ENCODE data around the gene CIART.
"Not testable (repeated sequence)": the region's sequence is repeated elsewhere in the genome, so short reads cannot be mapped to it uniquely, and the experiment has no call there.

Gene CIART

GRCh38 chr1:150262388-150263320 is 19.7 kb upstream of the CIART start:
- no peak for DNase-seq

DNA sequence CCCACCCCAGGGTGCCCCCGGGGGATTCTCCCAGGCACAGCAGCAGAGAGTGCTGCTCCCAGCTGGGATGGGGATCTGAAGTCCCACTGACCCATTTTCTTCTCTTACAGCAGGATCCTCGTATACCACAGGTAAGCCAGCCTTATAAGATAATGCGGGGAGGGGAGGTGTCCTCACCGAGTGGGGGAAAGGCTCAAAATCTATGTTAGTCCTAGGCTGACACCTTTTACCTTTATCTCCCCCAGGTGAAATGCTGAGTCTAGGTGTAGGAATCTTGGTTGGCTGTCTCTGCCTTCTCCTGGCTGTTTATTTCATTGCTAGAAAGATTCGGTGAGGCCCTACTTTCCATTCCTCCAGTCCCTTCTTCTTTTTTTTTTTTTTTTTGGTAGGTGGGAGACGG is 18.8 kb upstream of the CIART start:
- no peak for DNase-seq

DNA sequence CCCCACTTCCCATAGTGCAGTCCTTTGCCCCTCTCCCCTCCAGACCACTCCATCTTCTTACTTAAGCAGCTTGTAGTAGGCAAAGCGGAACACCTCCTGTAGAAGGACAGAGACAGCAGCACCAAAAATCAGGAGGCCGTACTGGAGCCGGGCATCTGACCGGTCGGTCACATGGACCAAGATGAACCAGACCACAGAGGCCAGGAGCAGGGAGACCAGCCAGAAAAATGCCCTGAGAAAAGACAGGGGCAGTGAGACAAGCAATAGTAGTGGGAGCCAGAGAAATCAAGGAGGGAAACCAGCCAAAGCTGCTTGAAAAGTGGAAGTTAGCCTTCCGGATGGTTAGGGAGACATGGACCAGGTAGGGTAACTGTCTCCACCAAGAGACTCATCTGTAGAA is 14.5 kb upstream of the CIART start:
- DNase-seq = no peak

DNA sequence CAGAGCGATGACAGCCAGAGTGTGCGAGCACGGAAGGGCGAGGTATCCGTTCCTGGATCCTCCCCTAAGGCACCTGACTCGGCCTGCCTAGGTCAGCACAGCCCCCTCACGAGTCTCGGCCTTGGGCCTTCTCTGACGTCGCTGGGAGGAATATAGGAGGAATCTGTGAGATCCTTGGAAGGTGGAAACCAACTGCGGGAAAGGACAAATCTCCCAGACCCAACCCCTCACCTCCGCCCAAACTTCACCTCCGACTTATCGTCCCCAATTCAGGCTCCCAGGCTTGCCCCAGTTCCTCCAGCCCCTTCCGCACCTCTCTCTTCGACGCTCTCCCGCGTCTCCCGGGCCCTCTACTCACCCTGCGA is 14.0 kb upstream of the CIART start:
- DNase-seq = no peak

GRCh38 chr1:150268705-150269403 is 13.5 kb upstream of the CIART start, which contains the start of gene APH1A:
TSS of gene APH1A (minus strand) at chr1:150269016. CDS start at chr1:150268810, 206 bp downstream.
- peak; percentile 99 for DNase-seq

GRCh38 chr1:150269451-150269850 is 12.9 kb upstream of the CIART start:
- DNase-seq = no peak

DNA sequence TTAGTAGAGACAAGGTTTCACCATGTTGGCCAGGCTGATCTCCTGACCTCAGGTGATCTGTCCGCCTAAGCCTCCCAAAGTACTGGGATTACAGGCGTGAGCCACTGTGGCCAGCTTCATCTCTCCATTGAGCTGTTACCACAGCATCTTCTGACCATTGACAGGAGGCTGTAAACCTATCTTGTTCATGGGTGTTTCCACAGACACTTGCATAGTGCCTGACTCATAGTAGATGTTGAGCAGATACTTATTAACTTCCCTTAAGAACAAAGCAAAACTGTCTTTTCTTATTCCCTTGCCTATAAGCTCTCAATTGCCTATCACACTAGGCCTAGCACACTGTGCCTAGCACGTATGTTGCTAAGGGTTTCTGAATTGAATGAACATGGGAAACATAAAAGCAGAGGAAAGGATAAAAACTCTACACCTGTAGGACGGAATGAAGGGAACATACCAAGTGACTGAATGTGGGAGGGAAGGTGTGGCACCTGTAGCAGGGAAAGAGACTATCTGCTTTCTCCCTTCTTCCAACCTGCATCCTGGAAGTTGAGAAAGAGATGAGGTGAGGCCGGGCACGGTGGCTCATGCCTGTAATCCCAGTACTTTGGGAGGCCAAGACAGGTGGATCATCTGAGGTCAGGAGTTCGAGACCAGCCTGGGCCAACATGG is 10.9 kb upstream of the CIART start:
- no peak for DNase-seq

DNA sequence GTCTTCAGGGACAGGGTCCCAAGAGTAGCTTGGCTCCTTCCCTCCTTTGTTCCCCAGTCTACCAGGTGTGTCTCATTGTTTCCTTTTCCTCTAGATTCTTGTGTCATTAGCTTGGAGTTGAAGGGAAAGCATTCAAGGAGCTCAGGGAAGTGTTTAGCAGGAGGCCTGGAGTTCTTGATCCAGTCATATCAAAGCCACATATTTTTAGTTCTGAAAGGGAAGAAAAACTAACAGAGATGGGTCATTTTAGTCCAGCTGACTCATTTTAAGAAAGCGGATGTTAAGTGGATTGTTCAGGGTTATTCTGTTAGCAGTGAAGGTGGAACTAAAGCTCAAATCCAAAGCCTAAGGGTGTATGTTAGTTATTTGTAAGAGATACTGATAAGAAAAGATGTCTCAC is 9.0 kb upstream of the CIART start:
- DNase-seq = no peak

GRCh38 chr1:150280138-150280707 is 2.1 kb upstream of the CIART start:
- no peak for DNase-seq

DNA sequence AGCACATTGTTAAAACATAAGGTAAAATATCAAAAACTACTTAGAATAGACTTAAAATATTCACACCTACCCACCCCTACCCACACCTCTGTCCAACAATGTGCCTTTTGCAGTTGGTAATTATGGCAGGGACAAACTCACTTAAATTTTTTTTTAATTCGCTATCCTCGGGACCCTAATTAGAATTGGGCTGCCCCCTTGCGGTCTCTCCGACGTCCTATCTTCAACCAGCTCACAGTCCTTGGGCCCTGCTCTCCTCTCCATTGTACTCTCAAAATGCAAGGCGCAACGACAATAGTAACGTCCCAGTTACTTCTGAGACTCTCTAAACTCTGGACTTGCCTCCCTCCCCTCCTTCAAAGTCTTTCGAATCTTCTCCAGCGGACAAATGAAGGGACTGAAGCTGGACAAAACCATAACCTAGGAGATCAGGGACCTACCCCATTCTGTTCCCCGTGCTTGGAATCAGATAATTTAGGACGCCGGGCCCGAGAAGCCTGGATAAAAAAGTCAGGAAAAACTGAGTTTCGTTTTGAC is 1.1 kb upstream of the CIART start:
- DNase-seq = peak; percentile 76

GRCh38 chr1:150282558-150282958 is 204 bp downstream of the CIART start:
- no peak for DNase-seq

DNA sequence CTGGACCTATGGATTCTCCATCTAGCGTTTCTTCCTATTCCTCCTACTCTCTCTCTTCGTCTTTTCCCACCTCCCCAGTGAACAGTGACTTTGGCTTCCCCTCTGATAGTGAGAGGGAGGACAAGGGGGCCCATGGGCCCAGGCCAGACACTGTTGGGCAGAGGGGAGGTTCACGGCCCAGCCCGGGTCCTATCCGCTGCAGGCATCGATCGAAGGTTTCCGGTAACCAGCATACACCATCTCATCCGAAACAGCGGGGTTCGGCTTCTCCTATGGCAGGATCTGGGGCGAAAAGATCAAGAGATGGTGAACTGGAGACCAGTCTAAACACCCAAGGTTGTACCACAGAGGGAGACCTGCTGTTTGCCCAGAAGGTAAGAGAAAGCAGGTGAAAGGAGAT is 906 bp downstream of the CIART start:
- no peak for DNase-seq

DNA sequence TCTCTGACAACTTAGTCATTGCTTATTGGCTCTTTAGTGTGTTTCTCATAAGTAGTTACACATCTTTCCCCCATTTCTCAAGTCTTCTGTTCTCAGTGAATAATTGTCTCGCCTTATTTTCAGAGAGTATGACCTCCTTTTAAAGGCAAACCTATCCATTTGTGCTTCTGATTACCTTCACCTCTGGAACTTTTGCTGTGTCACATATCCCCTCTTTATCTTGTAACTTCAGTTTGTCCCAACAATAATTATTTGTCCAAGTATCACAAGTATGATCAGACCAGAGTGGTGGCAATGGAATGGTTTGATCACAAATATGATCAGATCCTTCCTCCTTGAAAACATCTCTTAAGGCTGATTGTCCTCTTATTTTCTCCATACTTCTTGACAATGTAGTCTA is 6.0 kb downstream of the CIART start:
- DNase-seq = no peak

DNA sequence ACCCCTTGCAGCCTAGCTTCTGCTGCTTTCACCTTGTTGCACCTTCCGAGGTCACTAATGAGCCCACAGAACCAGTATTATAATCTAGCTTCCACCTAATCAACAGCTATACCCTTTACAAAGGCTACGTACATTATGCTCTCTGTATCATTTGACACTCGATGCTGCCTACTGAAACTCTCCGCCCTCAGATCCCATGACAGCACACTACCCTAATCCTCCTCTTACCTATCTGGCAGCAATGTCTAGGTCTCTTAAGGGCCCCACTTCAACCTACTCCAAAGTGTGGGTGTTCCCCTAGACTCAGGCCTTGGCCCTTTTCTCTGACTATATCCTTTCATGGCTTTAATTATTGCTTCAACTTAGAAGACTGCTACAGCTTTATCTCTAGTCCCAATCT is 6.5 kb downstream of the CIART start:
- no peak for DNase-seq

DNA sequence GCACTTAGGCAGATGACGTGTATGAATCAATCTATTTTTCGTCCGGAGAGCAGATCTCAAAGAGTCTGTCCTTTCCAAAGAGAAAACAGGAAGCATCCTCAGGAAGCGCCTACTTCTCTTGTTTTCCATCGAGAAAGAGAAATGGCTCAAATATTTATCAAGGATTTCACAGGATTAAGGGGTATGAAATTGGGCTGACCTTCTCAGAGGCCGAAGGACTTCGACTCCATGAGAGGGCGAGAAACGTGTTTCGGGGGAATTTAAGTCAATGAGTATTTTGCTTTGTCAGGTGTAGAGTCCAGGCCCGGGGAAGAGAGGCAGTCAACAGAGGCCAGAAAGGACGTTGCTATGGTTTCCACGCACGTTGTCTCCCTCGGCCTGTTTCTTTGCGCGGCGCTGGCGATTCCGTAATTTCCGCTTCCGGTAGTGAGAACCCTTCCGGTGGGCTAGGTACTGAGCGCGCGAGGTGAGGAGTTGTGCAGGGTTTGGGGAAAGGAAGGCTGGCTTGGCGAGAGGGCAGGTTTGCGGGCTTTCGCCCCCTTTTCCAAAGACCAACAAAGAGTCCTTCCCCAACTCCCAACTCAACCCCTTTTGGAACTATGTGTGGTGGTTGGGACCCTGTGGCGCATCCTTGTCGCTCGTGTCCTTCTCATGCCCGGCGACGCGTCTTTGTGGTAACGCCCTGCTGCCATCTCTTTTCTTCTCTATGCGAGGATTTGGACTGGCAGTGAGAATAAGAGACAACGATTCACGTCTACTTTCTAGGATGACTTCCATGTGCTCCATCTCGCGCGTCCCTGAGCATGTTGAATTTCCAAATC is 11.3 kb downstream of the CIART start, which contains the start of gene MRPS21:
TSS of gene MRPS21 (plus strand) at position 429 of the 821 bp plus-strand sequence. CDS start 506 bp downstream, outside the sequence.
- DNase-seq = peak; percentile 91

DNA sequence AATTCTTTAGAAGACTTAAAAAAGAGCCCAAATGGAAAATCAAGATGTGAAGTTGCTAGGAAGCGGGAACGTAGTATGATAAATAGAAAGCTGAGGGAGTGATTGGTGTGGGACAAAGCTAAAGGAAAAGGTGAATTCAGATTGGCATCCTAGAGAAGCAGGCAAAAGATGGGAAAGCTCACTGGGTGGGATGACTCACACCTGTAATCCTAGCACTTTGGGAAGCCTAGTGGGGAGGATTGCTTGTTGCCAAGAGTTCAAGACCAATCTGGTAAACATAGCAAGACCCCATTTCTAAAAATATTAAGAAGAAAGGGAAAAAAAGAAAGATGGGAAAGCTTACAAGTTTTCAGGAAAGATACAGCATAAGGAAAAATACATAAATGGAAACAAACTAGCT is 13.1 kb downstream of the CIART start:
- DNase-seq = no peak

DNA sequence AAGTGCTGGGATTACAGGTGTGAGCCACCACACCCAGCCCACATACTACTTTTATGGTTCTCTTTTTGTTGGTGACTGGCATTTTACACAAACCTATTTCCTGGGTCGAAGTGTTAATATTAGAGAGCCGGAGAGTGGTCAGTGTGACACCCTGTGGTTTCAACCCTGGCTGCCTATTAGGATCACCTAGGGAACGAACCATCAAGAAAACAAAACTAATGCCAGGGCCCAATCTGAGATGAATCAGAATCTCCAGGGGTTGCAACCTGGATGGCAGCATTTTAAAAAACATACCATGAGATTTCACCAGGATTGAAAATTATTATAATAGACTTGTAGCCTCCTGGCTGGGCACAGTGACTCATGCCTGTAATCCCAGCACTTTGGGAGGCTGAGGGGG is 17.4 kb downstream of the CIART start:
- DNase-seq = no peak

- DNase-seq = no peak
These were observed 20.0 kb downstream of the CIART start for GRCh38 chr1:150302338-150302737.

GRCh38 chr1:150302902-150303301 is 20.5 kb downstream of the CIART start:
- no peak for DNase-seq

- DNase-seq = not testable (repeated sequence)
These were observed 26.2 kb downstream of the CIART start for GRCh38 chr1:150308585-150308984.

- no peak for DNase-seq
These were observed 27.6 kb downstream of the CIART start for GRCh38 chr1:150309758-150310508.

Measured in fibroblast of skin of right biceps (primary cell).